NCI-H1436 treated with DMSO at 0.1 percent for 48 hours (cell line): ENCODE results near the gene LYST.
"Not testable (repeated sequence)": the region's sequence is repeated elsewhere in the genome, so short reads cannot be mapped to it uniquely, and the experiment has no call there.

ENCODE experiments used
- DNase-seq: peaks from one replicate; lab custom pipeline; 2025; lab: John Stamatoyannopoulos, UW

LYST gene

GRCh38 chr1:235857756-235858155 is 8.9 kb downstream of the LYST start:
- no peak for DNase-seq

- no peak for DNase-seq
Measured at GRCh38 chr1:235855811-235856429, 10.8 kb downstream of the LYST start.

- no peak for DNase-seq
Measured at GRCh38 chr1:235854347-235854746, 12.4 kb downstream of the LYST start.

- no peak for DNase-seq
Measured at GRCh38 chr1:235853653-235854052, 13.1 kb downstream of the LYST start.

GRCh38 chr1:235852887-235853286 is 13.8 kb downstream of the LYST start:
- no peak for DNase-seq

GRCh38 chr1:235851939-235852338 is 14.8 kb downstream of the LYST start:
- no peak for DNase-seq

- not testable (repeated sequence) for DNase-seq
Measured at GRCh38 chr1:235848251-235848650, 18.5 kb downstream of the LYST start.

GRCh38 chr1:235845656-235846107 is 21.0 kb downstream of the LYST start:
- DNase-seq: not testable (repeated sequence)

- no peak for DNase-seq
Measured at GRCh38 chr1:235844776-235845175, 21.9 kb downstream of the LYST start.

GRCh38 chr1:235843461-235843961 is 23.2 kb downstream of the LYST start:
- DNase-seq: no peak

GRCh38 chr1:235841938-235842545 is 24.7 kb downstream of the LYST start:
- DNase-seq: no peak

GRCh38 chr1:235838021-235838420 is 28.7 kb downstream of the LYST start:
- no peak for DNase-seq

- DNase-seq: no peak
Measured at GRCh38 chr1:235835226-235835625, 31.5 kb downstream of the LYST start.

- no peak for DNase-seq
Measured at GRCh38 chr1:235834620-235835019, 32.1 kb downstream of the LYST start.

GRCh38 chr1:235832011-235832410 is 34.7 kb downstream of the LYST start:
- DNase-seq: no peak

GRCh38 chr1:235831148-235831547 is 35.6 kb downstream of the LYST start:
- no peak for DNase-seq

GRCh38 chr1:235826102-235826854 is 40.4 kb downstream of the LYST start:
- DNase-seq: no peak

- no peak for DNase-seq
Measured at GRCh38 chr1:235825229-235825628, 41.5 kb downstream of the LYST start.

- DNase-seq: no peak
Measured at GRCh38 chr1:235823684-235824083, 43.0 kb downstream of the LYST start.

GRCh38 chr1:235822685-235823084 is 44.0 kb downstream of the LYST start:
- no peak for DNase-seq

GRCh38 chr1:235821361-235821981 is 45.2 kb downstream of the LYST start:
- no peak for DNase-seq

- DNase-seq: no peak
Measured at GRCh38 chr1:235820061-235820460, 46.6 kb downstream of the LYST start.
